ENCODE data around the gene DHFR.

The DHFR gene

GRCh38 chr5:80655231-80655774, 520 bp upstream of the DHFR start:
- DNase-seq (ENCODE audit: low read depth, low spot score): no peak

- DNase-seq (ENCODE audit: low read depth, low spot score): no peak
Observed at GRCh38 chr5:80654054-80654390, 761 bp downstream of the DHFR start.

GRCh38 chr5:80653502-80653901, 1.3 kb downstream of the DHFR start:
- no peak for DNase-seq (ENCODE audit: low read depth, low spot score)

GRCh38 chr5:80646926-80647325, 7.9 kb downstream of the DHFR start:
- DNase-seq (ENCODE audit: low read depth, low spot score): no peak

- DNase-seq (ENCODE audit: low read depth, low spot score): no peak
Observed at GRCh38 chr5:80644900-80645299, 9.9 kb downstream of the DHFR start.

- no peak for DNase-seq (ENCODE audit: low read depth, low spot score)
Observed at GRCh38 chr5:80641353-80641752, 13.4 kb downstream of the DHFR start.

GRCh38 chr5:80634193-80634592, 20.6 kb downstream of the DHFR start:
- DNase-seq (ENCODE audit: low read depth, low spot score): no peak

- DNase-seq (ENCODE audit: low read depth, low spot score): no peak
Observed at GRCh38 chr5:80632700-80633099, 22.1 kb downstream of the DHFR start.

GRCh38 chr5:80631278-80632259, 23.2 kb downstream of the DHFR start:
- DNase-seq (ENCODE audit: low read depth, low spot score): no peak

- DNase-seq (ENCODE audit: low read depth, low spot score): no peak
Observed at GRCh38 chr5:80629281-80629680, 25.5 kb downstream of the DHFR start.

- no peak for DNase-seq (ENCODE audit: low read depth, low spot score)
Observed at GRCh38 chr5:80625230-80625629, 29.6 kb downstream of the DHFR start.

GRCh38 chr5:80623999-80624398, 30.8 kb downstream of the DHFR start:
- no peak for DNase-seq (ENCODE audit: low read depth, low spot score)

- DNase-seq (ENCODE audit: low read depth, low spot score): no peak
Observed at GRCh38 chr5:80622756-80623155, 32.0 kb downstream of the DHFR start.

- DNase-seq (ENCODE audit: low read depth, low spot score): no peak
Observed at GRCh38 chr5:80620211-80620610, 34.6 kb downstream of the DHFR start.

GRCh38 chr5:80619086-80619485, 35.7 kb downstream of the DHFR start:
- no peak for DNase-seq (ENCODE audit: low read depth, low spot score)

- no peak for DNase-seq (ENCODE audit: low read depth, low spot score)
Observed at GRCh38 chr5:80618438-80618837, 36.3 kb downstream of the DHFR start.

- DNase-seq (ENCODE audit: low read depth, low spot score): no peak
Observed at GRCh38 chr5:80615266-80615914, 39.4 kb downstream of the DHFR start.

GRCh38 chr5:80609692-80610091, 45.1 kb downstream of the DHFR start:
- DNase-seq (ENCODE audit: low read depth, low spot score): no peak

GRCh38 chr5:80608731-80609130, 46.1 kb downstream of the DHFR start:
- DNase-seq (ENCODE audit: low read depth, low spot score): no peak

GRCh38 chr5:80607832-80608231, 47.0 kb downstream of the DHFR start:
- no peak for DNase-seq (ENCODE audit: low read depth, low spot score)

GRCh38 chr5:80607343-80607742, 47.4 kb downstream of the DHFR start:
- no peak for DNase-seq (ENCODE audit: low read depth, low spot score)

- no peak for DNase-seq (ENCODE audit: low read depth, low spot score)
Observed at GRCh38 chr5:80600943-80601693, 53.7 kb downstream of the DHFR start.
